Measurements from ENCODE around the gene NRCAM. TPM values are rescaled to one million over a fixed set of nuclear protein-coding genes. Genes with fewer than 3 reads are reported as not detected.

The NRCAM gene
- total and polyA plus RNA-seq, 2 donors = 4.7 to 13.9 TPM

Other genes starting within 250 kb of the NRCAM start
- gene PNPLA8, start 69.7 kb upstream of the NRCAM start, total RNA-seq = 32.1 TPM
- gene PNPLA8, start 69.7 kb upstream of the NRCAM start, polyA plus RNA-seq = 28.2 TPM
- gene THAP5, start 113.3 kb upstream of the NRCAM start, total RNA-seq = 24.2 TPM
- gene THAP5, start 113.3 kb upstream of the NRCAM start, polyA plus RNA-seq = 16.2 TPM
- 13.2 TPM for gene DNAJB9, start 113.4 kb upstream of the NRCAM start, total RNA-seq
- 13.9 TPM for gene DNAJB9, start 113.4 kb upstream of the NRCAM start, polyA plus RNA-seq